ENCODE measurements around the gene PEX11G.

Gene PEX11G

DNA sequence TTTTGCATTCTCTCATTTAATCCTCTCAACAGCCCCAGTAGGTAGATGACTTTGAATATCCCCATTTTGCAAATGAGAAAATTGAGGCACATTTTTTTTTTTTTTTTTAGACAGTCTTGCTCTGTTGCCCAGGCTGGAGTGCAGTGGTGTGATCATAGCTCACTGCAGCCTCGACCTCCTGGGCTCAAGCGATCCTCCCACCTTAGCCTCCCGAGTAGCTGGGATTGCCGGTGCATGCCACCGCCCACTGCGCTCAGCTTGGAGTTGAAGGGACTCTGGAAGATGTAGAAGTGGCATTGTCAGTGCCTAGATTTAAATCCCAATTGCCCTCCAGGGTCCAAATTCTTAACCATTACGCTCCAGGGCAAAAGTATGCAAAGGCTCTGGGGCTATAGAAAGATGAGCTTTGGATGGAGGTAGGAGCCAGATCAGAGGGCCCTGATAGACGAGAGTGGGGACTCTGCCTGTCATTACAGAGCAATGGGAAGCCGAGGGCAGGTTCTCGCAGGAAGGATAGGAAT lies 32.8 kb upstream of the PEX11G start:
- DNase-seq (ENCODE audit: low read depth, low spot score) = no peak

DNA sequence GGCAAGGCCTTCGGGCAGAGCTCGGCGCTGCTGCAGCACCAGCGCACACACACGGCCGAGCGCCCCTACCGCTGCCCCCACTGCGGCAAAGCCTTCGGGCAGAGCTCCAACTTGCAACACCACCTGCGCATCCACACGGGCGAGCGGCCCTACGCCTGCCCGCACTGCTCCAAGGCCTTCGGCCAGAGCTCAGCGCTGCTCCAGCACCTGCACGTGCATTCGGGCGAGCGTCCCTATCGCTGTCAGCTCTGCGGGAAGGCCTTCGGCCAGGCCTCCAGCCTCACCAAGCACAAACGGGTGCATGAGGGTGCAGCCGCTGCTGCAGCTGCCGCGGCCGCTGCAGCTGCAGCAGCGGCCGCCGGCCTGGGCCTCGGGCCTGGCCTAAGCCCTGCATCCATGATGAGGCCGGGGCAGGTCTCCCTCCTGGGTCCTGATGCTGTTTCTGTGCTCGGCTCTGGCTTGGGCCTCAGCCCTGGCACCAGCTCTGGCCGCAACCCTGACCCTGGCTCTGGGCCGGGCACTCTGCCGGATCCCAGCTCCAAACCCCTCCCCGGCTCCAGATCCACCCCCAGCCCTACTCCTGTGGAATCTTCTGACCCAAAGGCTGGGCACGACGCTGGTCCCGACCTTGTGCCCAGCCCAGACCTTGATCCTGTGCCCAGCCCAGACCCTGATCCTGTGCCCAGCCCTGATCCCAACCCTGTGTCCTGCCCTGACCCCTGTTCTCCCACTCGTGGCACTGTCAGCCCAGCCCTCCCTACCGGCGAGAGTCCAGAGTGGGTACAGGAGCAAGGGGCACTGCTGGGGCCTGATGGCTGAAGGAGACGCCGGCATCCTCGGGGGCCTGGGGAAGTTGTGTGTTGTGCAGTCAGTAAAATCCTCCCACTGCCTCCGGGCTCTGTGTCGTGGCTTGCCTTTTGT lies 31.6 kb upstream of the PEX11G start:
- DNase-seq (ENCODE audit: low read depth, low spot score) = no peak

DNA sequence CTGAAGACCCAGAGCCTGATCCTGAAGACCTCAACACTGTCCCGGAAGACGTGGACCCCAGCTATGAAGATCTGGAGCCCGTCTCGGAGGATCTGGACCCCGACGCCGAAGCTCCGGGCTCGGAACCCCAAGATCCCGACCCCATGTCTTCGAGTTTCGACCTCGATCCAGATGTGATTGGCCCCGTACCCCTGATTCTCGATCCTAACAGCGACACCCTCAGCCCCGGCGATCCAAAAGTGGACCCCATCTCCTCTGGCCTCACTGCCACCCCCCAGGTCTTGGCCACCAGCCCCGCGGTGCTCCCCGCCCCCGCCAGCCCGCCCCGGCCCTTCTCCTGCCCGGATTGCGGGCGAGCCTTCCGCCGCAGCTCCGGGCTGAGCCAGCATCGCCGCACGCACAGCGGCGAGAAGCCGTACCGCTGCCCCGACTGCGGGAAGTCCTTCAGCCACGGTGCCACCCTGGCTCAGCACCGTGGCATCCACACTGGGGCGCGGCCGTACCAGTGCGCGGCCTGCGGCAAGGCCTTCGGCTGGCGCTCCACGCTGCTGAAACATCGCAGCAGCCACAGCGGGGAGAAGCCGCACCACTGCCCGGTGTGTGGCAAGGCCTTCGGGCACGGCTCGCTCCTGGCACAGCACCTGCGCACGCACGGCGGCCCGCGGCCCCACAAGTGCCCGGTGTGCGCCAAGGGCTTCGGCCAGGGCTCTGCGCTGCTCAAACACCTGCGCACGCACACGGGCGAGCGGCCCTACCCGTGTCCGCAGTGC lies 30.7 kb upstream of the PEX11G start:
- no peak for DNase-seq (ENCODE audit: low read depth, low spot score)

DNA sequence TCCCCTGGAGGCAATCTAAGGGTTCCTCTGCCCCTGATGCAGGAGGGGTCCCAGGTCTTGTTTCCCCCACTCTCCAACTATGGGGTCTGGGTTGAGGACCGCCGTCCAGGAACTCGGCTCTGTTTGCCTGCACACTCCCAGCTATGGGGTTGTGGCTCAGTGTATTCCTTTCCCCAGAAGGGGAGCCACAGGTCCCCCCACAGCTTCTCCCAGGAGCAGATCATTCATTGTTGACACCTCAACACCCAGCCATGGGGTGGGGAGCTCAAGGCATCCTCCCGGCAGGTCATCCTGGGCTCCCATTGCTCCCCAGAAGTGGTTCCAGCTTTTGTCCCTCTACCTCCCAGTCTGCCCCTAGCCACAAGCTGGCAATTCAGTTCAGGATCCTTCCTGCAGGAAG lies 28.0 kb upstream of the PEX11G start:
- DNase-seq (ENCODE audit: low read depth, low spot score) = no peak

DNA sequence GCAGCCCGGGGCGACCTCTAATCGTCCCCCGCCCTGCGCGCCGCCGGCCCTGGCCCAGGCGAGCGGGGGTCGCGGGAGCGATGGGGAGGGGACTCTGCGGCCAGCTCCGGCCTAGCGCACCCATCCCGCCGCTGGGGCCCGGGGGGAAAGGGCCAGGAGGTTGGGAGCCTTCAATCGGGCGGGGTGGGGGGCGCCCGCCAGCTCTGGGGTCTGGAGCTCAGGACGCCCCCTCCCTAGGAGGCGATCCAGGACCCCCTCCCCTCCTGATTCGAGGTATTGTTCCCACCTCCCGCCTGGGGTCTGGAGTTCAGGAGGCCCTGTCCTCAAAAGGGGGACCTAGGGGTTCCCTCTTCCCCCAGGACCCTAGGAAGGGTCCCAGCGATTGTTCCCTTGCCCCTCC lies 27.5 kb upstream of the PEX11G start:
- no peak for DNase-seq (ENCODE audit: low read depth, low spot score)

DNA sequence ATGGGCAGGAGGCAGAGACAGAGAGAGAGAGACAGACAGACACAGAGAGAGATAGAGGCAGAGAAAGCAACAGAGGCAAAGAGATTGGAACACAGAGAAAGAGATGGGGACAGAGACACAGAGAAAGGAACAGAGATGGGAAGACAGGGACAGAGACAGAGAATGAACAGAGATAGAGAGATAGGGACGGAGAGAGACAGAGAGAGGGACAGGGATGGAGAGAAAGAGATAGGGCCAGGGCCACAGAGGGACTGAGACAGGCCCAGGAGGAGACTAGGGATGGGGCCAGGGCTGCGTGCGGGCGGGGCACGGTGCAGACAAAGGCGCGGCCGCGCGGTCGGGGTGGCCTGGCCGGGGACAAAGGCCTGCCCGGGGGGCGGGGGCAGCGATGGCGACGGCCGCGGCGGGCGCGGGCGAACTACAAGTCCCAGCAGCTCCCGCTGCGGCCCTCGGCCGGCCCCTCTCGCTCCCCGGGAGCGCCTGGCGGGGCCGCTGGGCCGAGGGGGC lies 26.9 kb upstream of the PEX11G start, which contains the start of gene ZNF358:
ZNF358 (plus strand) TSS at position 459 of the 507 bp plus-strand sequence. CDS start 3,140 bp downstream, outside the sequence.
- no peak for DNase-seq (ENCODE audit: low read depth, low spot score)

DNA sequence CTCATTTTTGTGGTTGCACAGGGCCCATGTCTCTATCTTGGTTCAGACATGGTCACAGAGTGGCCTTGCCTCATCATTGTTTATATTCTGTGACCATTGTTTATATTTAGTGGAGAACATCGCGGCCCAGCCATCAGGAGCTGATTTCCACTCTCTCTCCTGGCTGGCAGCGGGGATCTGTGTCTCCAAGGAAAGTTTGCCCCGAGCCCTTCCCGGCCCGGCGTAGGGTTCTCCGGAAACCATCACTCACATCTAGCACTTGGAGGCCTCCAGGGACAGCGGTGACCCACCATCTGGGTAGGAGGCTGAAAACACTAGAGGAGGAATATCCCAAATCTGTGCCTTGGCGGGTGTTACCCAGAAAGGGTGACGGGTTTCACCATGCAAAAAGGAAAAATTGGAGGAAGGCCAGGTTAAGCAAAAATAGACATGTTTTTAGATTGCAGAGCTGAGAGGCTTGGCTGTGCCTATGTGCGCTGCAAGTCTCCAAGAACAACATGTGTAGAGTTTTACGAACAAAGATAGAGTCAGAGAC lies 26.3 kb upstream of the PEX11G start:
- no peak for DNase-seq (ENCODE audit: low read depth, low spot score)

DNA sequence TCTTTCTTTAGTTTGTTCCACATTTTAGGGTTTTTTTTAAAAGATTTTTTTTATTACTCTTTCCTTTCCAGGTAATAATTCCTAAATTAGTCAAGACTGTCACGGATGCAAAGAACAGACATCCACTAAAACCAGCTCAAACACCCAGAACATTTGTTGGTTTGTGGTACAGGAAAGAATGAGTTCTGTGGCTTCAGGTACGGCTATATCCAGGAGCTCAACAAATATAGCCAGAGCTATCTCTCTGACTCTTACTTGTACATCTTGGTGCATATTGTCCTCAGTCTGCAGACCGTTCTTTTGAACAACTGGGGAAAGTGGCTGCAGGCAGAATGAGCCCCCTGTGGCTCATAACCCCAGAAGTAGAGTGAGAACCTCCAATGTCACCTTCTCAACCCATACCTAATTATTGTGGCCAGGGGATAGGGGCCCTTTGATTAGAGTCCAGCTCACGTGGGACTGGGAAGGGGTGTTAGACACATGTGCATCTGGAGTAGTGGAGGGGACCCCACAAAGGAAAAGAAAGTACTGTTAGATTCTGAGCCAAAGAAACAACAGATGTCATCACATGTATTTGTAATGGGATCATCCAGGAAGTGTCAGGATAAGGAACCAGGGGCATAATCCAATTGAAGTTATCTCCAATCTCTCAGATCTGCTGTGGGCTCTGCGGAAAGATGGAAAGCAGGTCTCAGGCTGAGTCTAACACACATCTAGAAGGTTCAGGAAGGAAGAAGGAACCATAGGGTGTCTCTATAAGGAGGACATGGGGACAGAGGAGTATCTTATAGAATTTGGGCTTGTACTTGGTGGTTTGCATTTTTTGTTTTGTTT lies 25.2 kb upstream of the PEX11G start:
- no peak for DNase-seq (ENCODE audit: low read depth, low spot score)

DNA sequence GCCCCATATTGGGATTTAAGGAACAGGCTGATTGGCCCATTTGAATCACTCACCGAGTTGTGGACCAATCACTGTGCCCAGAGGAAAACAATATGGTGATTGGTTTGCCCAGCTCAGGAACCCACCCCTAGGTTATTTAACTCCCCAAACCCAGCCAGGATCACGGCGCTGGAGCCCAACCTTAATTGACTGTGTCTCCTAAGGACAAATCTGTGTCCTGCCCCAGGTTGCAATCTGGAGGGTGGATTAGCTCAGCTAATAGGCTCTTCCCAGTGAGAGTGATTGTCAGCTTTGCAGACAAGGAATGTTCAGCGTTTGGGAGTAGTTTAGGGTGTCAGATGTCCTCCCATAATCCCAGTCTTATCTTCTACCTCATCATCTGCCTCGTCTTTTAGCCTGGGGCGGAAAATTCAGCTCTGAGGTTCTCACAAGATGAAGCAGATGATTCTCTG lies 23.6 kb upstream of the PEX11G start:
- no peak for DNase-seq (ENCODE audit: low read depth, low spot score)

DNA sequence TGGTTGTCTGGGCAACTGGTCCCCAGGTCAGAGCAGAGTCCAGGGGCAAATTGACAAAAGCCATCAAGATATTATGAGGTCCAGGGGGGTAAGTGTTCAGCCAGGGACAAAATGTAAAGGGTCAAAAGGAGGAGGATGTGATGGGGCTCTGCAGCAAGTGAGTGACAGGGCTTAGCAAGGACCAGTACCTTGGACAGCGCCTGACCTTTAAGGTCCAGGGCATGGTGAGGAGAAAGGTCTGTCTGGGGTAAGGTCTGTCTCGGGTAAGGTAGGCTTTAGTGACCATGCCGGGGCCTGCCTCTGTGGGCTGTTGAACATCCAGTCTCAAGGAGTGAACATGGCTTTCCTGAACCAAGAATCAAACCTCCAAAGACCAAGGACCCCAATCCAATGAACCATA lies 20.8 kb upstream of the PEX11G start:
- DNase-seq (ENCODE audit: low read depth, low spot score) = no peak

DNA sequence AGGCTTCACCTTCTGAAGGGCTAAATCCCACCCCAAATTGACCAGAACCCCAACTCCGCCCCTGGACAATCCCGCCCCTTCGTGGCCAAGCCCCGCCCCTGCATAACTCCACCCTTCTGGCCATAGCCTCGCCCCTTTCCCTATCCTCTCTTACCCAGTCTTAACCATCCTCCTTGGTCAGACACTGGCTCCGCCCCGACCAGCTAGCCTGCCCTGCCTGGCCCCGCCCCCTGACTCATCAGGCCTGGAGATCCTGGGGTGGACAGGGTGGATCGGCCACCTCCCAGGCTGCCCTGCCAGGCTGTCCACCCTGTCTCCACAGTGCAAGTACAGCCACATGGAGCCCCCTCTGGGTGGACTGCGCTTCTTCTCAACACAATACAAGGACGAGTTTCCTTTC lies 19.0 kb upstream of the PEX11G start:
- DNase-seq (ENCODE audit: low read depth, low spot score) = no peak

DNA sequence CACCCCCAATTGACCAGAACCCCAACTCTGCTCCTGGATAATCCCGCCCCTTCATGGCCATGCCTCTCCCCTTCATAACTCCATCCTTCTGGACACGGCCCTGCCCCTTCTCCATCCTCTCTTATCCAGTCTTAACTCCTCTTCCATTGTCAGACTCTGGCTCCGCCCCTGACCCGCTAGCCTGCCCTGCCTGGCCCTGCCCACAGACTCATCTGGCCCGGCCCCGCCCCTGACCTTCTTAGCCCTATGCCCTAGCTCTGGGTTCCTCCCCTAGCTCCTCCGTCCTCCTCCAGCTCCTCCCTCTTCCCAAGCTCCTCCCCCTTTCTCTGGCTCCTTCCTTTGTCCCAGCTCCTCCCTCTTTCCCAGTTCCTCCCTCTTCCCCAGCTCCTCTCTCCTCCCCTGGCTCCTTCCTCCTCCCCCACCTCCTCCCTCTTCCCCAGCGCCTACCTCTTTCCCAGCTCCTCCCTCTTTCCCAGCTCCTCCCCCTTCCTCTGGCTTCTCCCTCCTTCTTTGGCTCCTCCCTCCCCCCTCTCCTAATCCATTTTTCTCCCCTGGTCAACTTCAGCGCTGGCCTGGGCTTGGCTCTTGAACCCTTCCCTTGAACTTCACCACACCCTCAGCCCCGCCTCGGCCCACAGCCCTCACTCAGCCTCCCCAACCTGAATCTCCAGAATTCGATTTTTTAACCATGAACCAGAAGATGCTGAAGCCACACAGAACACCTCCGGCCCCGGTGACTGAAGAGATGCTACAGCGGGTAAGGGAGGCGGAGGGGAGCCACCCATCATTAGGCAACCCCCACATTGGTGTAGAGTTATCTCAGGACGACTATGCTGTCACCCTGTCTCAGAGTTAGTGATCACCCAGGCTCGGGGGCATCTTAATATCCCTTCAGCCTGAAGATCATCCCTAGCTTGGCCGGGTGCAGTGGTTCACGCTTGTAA lies 17.8 kb upstream of the PEX11G start:
- no peak for DNase-seq (ENCODE audit: low read depth, low spot score)

DNA sequence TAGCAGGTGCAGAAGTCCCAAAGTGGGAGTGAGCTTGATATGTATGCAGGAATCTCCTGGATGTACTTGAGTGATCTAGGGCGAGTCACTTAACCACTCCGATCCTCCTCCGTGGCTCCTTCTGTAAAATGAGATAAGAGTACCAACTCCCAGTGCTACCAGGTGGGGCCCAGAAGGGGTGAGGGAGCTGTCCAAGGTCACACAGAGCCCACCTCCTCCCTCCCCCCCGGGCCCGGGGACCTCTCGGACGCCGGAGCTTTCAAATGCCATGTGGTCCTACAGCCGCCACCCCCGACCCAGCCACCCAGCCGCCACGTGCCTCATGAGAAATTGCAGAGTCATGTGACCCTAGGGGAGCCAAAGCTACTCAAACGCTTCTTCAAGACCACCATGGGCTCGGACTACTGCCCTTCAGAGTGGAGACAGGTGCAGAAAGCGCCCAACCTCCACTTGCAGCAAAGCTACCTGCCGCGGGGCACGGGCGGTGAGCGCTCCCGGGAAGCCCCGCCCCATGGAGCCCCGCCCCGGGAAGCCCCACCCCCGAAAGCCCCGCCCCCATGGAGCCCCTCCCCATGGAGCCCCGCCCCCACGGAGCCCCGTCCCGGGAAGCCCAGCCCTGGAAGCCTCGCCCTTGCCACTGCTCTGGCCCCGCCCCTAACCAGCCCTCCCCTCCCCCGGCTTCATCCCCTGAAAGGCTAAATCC lies 17.0 kb upstream of the PEX11G start:
- DNase-seq (ENCODE audit: low read depth, low spot score) = no peak

DNA sequence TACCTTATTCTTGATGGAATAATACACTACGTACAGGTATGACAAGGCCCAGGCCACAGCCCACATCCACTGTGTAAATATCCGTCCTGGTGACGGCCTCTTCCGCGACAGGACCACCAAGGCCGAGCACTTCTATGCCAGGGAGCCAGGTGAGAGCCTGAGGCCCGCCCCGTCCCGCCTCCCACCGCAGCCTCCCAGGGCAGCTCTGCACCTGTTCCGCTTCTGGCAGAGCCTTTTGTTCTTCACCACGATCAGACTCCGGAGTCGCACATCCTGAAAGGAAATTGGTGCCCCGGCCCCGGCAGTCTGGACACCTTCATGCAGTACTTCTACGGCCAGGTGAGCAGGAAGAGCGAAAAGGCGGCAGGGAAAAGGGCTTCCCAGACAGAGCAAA lies 16.4 kb upstream of the PEX11G start:
- DNase-seq (ENCODE audit: low read depth, low spot score) = no peak

DNA sequence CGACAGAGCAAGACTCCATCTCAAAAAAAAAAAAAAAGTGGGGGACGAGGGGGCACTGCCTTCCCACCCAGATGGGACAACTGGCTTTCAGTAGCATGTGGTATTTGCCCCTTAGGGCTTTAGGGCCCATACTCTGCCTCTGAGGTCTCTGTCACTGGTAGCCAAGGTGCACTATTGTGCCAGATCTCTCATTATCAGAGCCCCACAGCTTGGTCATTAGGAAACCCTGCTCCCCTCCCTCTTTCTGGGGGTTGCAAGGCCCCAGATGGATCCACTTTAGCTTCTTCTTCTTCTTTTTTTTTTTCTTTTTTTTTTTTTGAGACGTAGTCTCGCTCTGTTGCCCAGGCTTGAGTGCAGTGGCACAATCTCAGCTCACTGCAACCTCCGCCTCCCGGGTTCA lies 15.8 kb upstream of the PEX11G start:
- no peak for DNase-seq (ENCODE audit: low read depth, low spot score)

DNA sequence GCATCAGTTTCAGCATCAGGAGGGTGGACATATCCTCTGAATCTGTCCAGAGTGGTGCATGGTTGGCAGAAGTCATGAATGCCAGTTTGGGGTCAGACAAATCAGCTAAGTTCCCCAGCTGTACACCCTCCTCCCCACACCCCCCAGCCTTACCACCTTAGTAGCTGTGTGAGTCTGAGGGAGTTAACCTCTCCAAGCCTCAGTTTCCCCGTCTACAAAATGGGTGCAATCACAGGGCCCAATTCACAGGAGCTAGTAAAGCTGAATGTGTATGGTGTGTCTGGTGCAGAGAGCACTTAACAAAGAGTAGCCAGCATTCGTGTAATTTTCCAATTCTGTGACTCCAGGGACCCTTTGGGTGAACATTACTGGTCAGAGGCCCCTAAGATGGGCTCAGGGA lies 13.7 kb upstream of the PEX11G start:
- no peak for DNase-seq (ENCODE audit: low read depth, low spot score)

DNA sequence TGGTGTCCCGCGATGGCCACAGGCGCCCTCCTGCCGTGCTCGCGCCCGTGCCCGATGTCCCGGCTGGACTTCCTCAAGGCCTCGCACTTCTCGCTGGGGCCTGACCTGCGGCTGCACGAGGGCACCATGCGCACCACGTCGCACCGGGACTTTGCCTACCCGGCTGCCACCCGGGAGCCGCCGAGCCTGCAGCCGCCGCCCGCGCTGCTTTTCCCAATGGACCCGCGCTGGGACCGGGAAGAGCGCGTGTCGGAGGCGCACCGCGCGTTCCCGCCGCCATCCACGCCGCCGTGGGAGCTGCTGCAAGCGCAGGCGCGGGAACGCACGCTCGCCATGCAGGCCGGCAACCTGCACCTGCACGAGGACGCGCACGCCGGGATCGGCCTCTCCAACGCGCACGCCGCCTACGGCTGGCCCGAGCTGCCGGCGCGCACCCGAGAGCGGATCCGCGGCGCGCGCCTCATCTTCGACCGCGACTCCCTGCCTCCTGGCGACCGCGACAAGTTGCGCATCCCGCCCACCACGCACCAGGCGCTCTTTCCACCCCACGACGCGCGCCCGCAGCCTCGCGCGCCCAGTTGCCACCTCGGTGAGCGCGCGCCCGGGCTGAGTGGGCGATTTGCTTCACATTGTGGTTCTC lies 12.1 kb upstream of the PEX11G start:
- no peak for DNase-seq (ENCODE audit: low read depth, low spot score)

DNA sequence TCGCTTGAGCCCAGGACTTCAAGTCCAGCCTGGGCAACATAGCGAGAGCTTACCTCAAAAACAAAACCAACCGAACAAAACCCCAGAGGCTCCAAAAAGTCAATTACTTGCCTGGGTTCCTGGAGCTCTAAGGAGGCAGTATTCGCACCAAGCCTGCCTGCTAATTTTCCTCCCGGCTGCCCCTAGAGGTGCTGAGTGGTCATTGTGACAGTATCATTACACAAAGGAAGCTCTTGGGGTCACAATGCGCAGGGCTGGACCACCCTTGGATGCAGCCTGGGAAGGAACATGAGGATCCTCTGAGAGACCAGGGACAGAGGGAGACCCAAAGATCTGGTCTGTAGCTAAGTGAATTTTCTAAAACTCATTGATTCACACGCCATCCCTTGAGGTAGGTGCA lies 8.5 kb upstream of the PEX11G start:
- DNase-seq (ENCODE audit: low read depth, low spot score) = no peak

All from activated CD4-positive, CD25-positive, alpha-beta regulatory T cell treated with anti-CD3 and anti-CD28 coated beads, Interleukin-2, amount 50 U/mL, for 16 hours (primary cell).